Measurements from ENCODE around the gene NME1. TPM values are rescaled to one million over a fixed set of nuclear protein-coding genes. Genes with fewer than 3 reads are reported as not detected.

Gene NME1
- polyA plus RNA-seq, 1 donor (not counting 4 experiments of a cell fraction or from before 2014, with no cell fraction given) = 381 TPM

DNA sequence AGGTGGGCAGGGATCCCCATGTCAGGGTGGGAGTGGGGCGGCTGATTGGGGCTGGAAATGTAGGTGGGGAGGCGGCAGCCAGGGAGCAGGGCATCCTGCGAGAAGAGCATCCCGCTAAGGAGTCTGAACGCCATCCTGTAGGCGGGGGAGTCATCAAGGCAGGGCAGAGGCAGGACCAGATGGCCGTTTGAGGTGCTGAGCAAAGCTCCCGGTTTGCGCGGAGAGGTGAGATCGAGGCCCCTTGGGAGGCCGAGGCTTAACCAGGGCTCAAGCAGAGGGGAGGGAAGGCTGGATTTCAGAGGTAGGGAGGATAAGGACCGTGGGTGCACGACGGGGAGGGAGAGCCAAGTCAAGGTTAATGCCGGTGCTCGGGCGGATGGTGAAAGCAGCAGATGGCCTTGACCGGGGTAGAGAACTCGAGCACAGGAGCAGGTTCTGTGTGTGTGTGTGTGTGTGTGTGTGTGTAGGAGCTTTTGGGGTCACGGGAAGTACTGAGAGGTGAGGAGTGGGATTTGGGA, 12.4 kb downstream of the NME1 start:
- Histone ChIP-seq H2AFZ (ENCODE audit: control insufficient read depth, low read length) (peak overlapping the region; percentile 82), H3K4me2 (ENCODE audit: control insufficient read depth, extremely low read depth, insufficient read depth, low read depth, low read length) (peak overlapping the region; percentile 92), H3K9me3 (ENCODE audit: control insufficient read depth, low read depth, low read length) (no peaks in the 10 kb centered on the region), H3K79me2 (ENCODE audit: control insufficient read depth, insufficient read depth, low read length) (peaks cover 26% of the 10 kb centered on the region), H3K27ac (ENCODE audit: control insufficient read depth, insufficient read depth, low read length) (peak overlapping the region; percentile 88), H3K4me3 (ENCODE audit: control insufficient read depth in 2 of 3, extremely low read depth in 1 of 3, insufficient read depth in 2 of 3, low read depth in 1 of 3, low read length in 3 of 3) (peak overlapping the region; percentile 90 to 96 (median 95)), H3K9me1 (ENCODE audit: control insufficient read depth, extremely low read depth, insufficient read depth, low read length) (no peaks in the 10 kb centered on the region), H4K20me1 (ENCODE audit: control insufficient read depth, extremely low read depth, insufficient read depth, low read length) (peaks cover 3% of the 10 kb centered on the region), H3K27me3 (ENCODE audit: control insufficient read depth, extremely low read depth, insufficient read depth, low read length) (no peaks in the 10 kb centered on the region), H3K9ac (ENCODE audit: control insufficient read depth, extremely low read depth, insufficient read depth, low read length) (peak overlapping the region; percentile 96), H3K4me1 (ENCODE audit: control insufficient read depth, extremely low read depth, insufficient read depth, low read length) (peaks cover 18% of the 10 kb centered on the region), H3K36me3 (ENCODE audit: control insufficient read depth in 2 of 2, extremely low read depth in 1 of 2, insufficient read depth in 2 of 2, low read length in 2 of 2) (peaks cover 24 to 31% of the 10 kb centered on the region in 2 experiments)
- dilution Hi-C loops (cut with MboI; ENCODE audit: extremely low pct_ligation_motif_present, low sequenced_read_pairs) = no loop called here
- no peak for FAIRE-seq
- TF ChIP-seq EZH2 (IDR thresholded peaks at IDR 0.05; ENCODE audit: low read length) = no peak
- TF ChIP-seq, protein P1, sequence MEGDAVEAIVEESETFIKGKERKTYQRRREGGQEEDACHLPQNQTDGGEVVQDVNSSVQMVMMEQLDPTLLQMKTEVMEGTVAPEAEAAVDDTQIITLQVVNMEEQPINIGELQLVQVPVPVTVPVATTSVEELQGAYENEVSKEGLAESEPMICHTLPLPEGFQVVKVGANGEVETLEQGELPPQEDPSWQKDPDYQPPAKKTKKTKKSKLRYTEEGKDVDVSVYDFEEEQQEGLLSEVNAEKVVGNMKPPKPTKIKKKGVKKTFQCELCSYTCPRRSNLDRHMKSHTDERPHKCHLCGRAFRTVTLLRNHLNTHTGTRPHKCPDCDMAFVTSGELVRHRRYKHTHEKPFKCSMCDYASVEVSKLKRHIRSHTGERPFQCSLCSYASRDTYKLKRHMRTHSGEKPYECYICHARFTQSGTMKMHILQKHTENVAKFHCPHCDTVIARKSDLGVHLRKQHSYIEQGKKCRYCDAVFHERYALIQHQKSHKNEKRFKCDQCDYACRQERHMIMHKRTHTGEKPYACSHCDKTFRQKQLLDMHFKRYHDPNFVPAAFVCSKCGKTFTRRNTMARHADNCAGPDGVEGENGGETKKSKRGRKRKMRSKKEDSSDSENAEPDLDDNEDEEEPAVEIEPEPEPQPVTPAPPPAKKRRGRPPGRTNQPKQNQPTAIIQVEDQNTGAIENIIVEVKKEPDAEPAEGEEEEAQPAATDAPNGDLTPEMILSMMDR (optimal IDR thresholded peaks at IDR 0.05 in 1 of 3, IDR thresholded peaks at IDR 0.05 in 1 of 3, conservative IDR thresholded peaks at IDR 0.05 in 1 of 3; ENCODE audit: extremely low read depth in 1 of 3, insufficient read depth in 2 of 3, low read length in 3 of 3) = no peak
- no peak for DNase-seq (ENCODE audit: low read depth, low spot score)

GRCh38 chr17:51166198-51166986, 13.0 kb downstream of the NME1 start, which contains the start of gene NME2:
TSS of gene NME2 (plus strand) at chr17:51166411. CDS start at chr17:51166831, 420 bp downstream.
- dilution Hi-C loops (cut with MboI; ENCODE audit: extremely low pct_ligation_motif_present, low sequenced_read_pairs) = no loop called here
- H4K20me1 ChIP-seq (ENCODE audit: control insufficient read depth, extremely low read depth, insufficient read depth, low read length) = peaks cover 3% of the 10 kb centered on the region
- FAIRE-seq = peak; percentile 75
- no peak for TF ChIP-seq EZH2 (IDR thresholded peaks at IDR 0.05; ENCODE audit: low read length)
- TF ChIP-seq, protein P1 (optimal IDR thresholded peaks at IDR 0.05 in 1 of 3, IDR thresholded peaks at IDR 0.05 in 1 of 3, conservative IDR thresholded peaks at IDR 0.05 in 1 of 3; ENCODE audit: extremely low read depth in 1 of 3, insufficient read depth in 2 of 3, low read length in 3 of 3) = peak in 1 of 3 experiments; percentile 17
- H3K9ac ChIP-seq (ENCODE audit: control insufficient read depth, extremely low read depth, insufficient read depth, low read length) = peak within 1 kb of the TSS; percentile 96
- DNase-seq (ENCODE audit: low read depth, low spot score) = peak; percentile 41
- peaks cover 18% of the 10 kb centered on the region for H3K4me1 ChIP-seq (ENCODE audit: control insufficient read depth, extremely low read depth, insufficient read depth, low read length)
- H2AFZ ChIP-seq (ENCODE audit: control insufficient read depth, low read length) = peak within 1 kb of the TSS; percentile 82
- H3K4me2 ChIP-seq (ENCODE audit: control insufficient read depth, extremely low read depth, insufficient read depth, low read depth, low read length) = peak within 1 kb of the TSS; percentile 92
- H3K9me1 ChIP-seq (ENCODE audit: control insufficient read depth, extremely low read depth, insufficient read depth, low read length) = no peaks in the 10 kb centered on the region
- H3K27ac ChIP-seq (ENCODE audit: control insufficient read depth, insufficient read depth, low read length) = peak within 1 kb of the TSS; percentile 88
- H3K9me3 ChIP-seq (ENCODE audit: control insufficient read depth, low read depth, low read length) = no peaks in the 10 kb centered on the region
- H3K4me3 ChIP-seq (ENCODE audit: control insufficient read depth in 2 of 3, extremely low read depth in 1 of 3, insufficient read depth in 2 of 3, low read depth in 1 of 3, low read length in 3 of 3) = peak within 1 kb of the TSS; percentile 90 to 96 (median 95)
- H3K27me3 ChIP-seq (ENCODE audit: control insufficient read depth, extremely low read depth, insufficient read depth, low read length) = no peaks in the 10 kb centered on the region
- peaks cover 26% of the 10 kb centered on the region for H3K79me2 ChIP-seq (ENCODE audit: control insufficient read depth, insufficient read depth, low read length)
- peaks cover 24 to 34% of the 10 kb centered on the region in 2 experiments for H3K36me3 ChIP-seq (ENCODE audit: control insufficient read depth in 2 of 2, extremely low read depth in 1 of 2, insufficient read depth in 2 of 2, low read length in 2 of 2)

All from keratinocyte (primary cell).